Activated CD4-positive, alpha-beta T cell treated with anti-CD3 and anti-CD28 coated beads for 24 hours (primary cell): ENCODE data around the gene MAN1B1.

Experiments used
- DNase-seq, 2 donors: peaks; one replicate each; pipeline ENCODE4 v3.0.0-alpha.2; 2020; ENCODE audit warnings: low read depth in 2 of 2

The MAN1B1 gene

GRCh38 chr9:137068539-137069507 lies 18.0 kb upstream of the MAN1B1 start:
- DNase-seq: no peak

- no peak for DNase-seq
Observed at GRCh38 chr9:137069508-137070091, 17.2 kb upstream of the MAN1B1 start.

- DNase-seq: peak; percentile 64 to 71
Observed at GRCh38 chr9:137070201-137070905, 16.4 kb upstream of the MAN1B1 start, which contains the start of gene SAPCD2. SAPCD2 (minus strand) TSS chr9:137070557; CDS start chr9:137070460, 97 bp downstream.

- no peak for DNase-seq
Observed at GRCh38 chr9:137070906-137071275, 15.9 kb upstream of the MAN1B1 start.

GRCh38 chr9:137071282-137071681 lies 15.5 kb upstream of the MAN1B1 start:
- DNase-seq: no peak

- no peak for DNase-seq
Observed at GRCh38 chr9:137073992-137074399, 12.8 kb upstream of the MAN1B1 start.

GRCh38 chr9:137074657-137075274 lies 12.0 kb upstream of the MAN1B1 start:
- DNase-seq: no peak

GRCh38 chr9:137075275-137075775 lies 11.5 kb upstream of the MAN1B1 start:
- DNase-seq: no peak

GRCh38 chr9:137076636-137077009 lies 10.2 kb upstream of the MAN1B1 start:
- DNase-seq: no peak

- peak in 1 of 2 donors; percentile 37 for DNase-seq
Observed at GRCh38 chr9:137077010-137077747, 9.6 kb upstream of the MAN1B1 start, which contains the start of gene UAP1L1. UAP1L1 (plus strand) TSS chr9:137077517; CDS start chr9:137077533, 16 bp downstream.

- DNase-seq: peak in 1 of 2 donors; percentile 31
Observed at GRCh38 chr9:137077758-137078693, 8.8 kb upstream of the MAN1B1 start.

- DNase-seq: no peak
Observed at GRCh38 chr9:137078701-137079400, 7.9 kb upstream of the MAN1B1 start.

- DNase-seq: no peak
Observed at GRCh38 chr9:137079401-137079787, 7.4 kb upstream of the MAN1B1 start.

GRCh38 chr9:137080260-137081122 lies 6.3 kb upstream of the MAN1B1 start:
- DNase-seq: no peak

GRCh38 chr9:137082222-137082924 lies 4.4 kb upstream of the MAN1B1 start:
- no peak for DNase-seq

GRCh38 chr9:137082925-137083290 lies 3.9 kb upstream of the MAN1B1 start:
- DNase-seq: no peak

- no peak for DNase-seq
Observed at GRCh38 chr9:137083394-137084004, 3.3 kb upstream of the MAN1B1 start.
